ENCODE results near the gene SURF1.
A peak's percentile ranks its signal among the peaks of the same experiment; 100 is the strongest.

SURF1 gene

GRCh38 chr9:133315997-133316396 lies 40.3 kb downstream of the SURF1 start:
- no peak for DNase-seq

GRCh38 chr9:133309608-133310007 lies 46.7 kb downstream of the SURF1 start:
- no peak for DNase-seq

GRCh38 chr9:133307301-133307700 lies 49.0 kb downstream of the SURF1 start:
- DNase-seq: no peak

GRCh38 chr9:133306242-133307204 lies 49.8 kb downstream of the SURF1 start:
- DNase-seq: peak; percentile 37

GRCh38 chr9:133305731-133306130 lies 50.6 kb downstream of the SURF1 start:
- DNase-seq: no peak

GRCh38 chr9:133304477-133305377 lies 51.6 kb downstream of the SURF1 start:
- peak; percentile 54 for DNase-seq

- DNase-seq: peak; percentile 43
Measured at GRCh38 chr9:133304158-133304470, 52.2 kb downstream of the SURF1 start.

- peak; percentile 44 for DNase-seq
Measured at GRCh38 chr9:133303266-133304157, 52.8 kb downstream of the SURF1 start.

All from activated effector memory CD4-positive, alpha-beta T cell treated with anti-CD3 and anti-CD28 coated beads, Interleukin-2, amount 50 U/mL, for 16 hours (primary cell).